OCI-LY1 (cell line): ENCODE results near the gene ULK4.

Experiments
- CTCF ChIP-seq: fragments of 200-600 bp; sonication (generic), shearing (Covaris generic); IDR thresholded peaks from 2 replicates; pipeline ENCODE4 v1.5.1; 2017; ENCODE audit warnings: mild to moderate bottlenecking, antibody characterized with exemption, low read length, moderate library complexity, mixed read lengths
- EZH2 ChIP-seq: fragments of 200-600 bp; sonication (generic), shearing (Covaris generic); IDR thresholded peaks from 2 replicates; pipeline ENCODE4 v1.8.0; 2017; ENCODE audit warnings: borderline replicate concordance, mixed run types, mild to moderate bottlenecking, antibody characterized with exemption, low read length, moderate library complexity, mixed read lengths

GRCh38 chr3:41726891-41727290 is 235.0 kb downstream of the ULK4 start:
- TF ChIP-seq CTCF (no peak), EZH2 (no peak)
